Motor neuron (in vitro differentiated cells): ENCODE measurements around the gene CLCN5. TPM values are rescaled to one million over a fixed set of nuclear protein-coding genes. Genes with fewer than 3 reads are reported as not detected.

Experiments
- ATAC-seq, 8 experiments: fragments of 200-7000 bp; cut with Tn5 transposase; replicated peaks in 6 of 8; 2 replicates each; pipeline ENCODE4 v1.8.0; 2021; ENCODE audit warnings: mild to moderate bottlenecking in 8 of 8, moderate library complexity in 8 of 8
- H3K27ac ChIP-seq, 2 donors: fragments of 250-450 bp; sonication (Bioruptor Pico); 2 replicates each; pipeline ENCODE4 v1.9.0; 2021; ENCODE audit warnings: antibody characterized with exemption in 2 of 2, mild to moderate bottlenecking in 2 of 2, moderate library complexity in 1 of 2
- H3K4me1 ChIP-seq, 2 donors: fragments of 250-450 bp; sonication (Bioruptor Pico); replicated peaks in 1 of 2; 2 replicates each; pipeline ENCODE4 v1.6.1; 2021; ENCODE audit warnings: antibody characterized with exemption in 2 of 2, mild to moderate bottlenecking in 2 of 2, moderate library complexity in 1 of 2
- H3K4me3 ChIP-seq, 5 donors: fragments of 250-450 bp; sonication (Bioruptor Pico); 2 replicates each; pipeline ENCODE4 v1.9.0; 2021; ENCODE audit warnings: antibody characterized with exemption in 5 of 5, mild to moderate bottlenecking in 5 of 5, moderate library complexity in 4 of 5
- WGBS, 10 experiments: fragments of 450-650 bp; shearing (Covaris generic); methylation state at CpG; one replicate each; pipeline ENCODE4 v1.0.0; 2022; 5-methylcytosine and 5-hydroxymethylcytosine counted together
- in situ Hi-C, 9 experiments: fragments of 400-800 bp; cut with MboI; loops; one replicate each; pipeline ENCODE4 v1.15.0; 2021; ENCODE audit warnings: low sequenced_read_pairs in 9 of 9, low pct_unique_long_range_greater_than_20kb in 2 of 9; ENCODE audit not compliant: unreplicated experiment in 9 of 9
- total RNA-seq, 8 experiments: library from RNA; unstranded; fragments of 300-600 nt; gene quantifications; 2 replicates each; pipeline versions ENCODE4 v1.2.3 to v1.2.4, GENCODE V29; 2022

The CLCN5 gene
- total RNA-seq, 8 experiments from 2014 or later: 7.0 to 35.0 (median 13.9) TPM

DNA sequence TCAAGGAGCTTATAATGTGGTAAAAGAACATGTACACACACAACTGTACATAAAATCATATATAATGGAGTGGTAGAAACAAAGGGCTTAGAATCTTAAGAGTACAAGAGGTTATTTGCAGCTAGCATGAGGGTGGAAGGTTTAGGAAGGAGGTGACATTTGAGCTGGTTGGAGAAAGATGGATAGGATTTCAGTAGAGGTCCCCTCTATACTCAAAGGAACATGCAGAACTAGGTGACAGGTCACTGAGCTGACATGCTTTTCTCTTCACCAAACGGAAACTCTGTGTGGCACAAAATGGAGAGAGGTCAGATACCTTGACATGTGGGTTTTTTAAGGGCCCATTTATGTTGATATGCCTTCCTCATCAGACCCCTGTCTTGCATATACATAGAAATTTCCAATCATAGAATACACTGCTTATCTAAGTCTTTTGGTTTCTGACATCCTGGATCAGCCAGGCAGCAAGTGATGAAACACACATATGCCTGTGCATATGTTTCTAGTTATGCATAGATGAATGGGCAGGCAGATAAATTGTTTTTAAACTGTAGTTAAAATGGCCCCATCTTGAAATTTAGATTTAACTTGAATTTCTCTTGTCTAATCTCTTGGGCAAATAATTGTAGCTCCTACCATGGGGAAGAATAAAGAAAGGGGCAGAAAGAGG, 29.3 kb downstream of the CLCN5 start:
- no peak overlapping the region for H3K27ac ChIP-seq
- no peak for ATAC-seq
- in situ Hi-C loops: no loop called here
- 33% methylated on average over 1 of the region's 1 CpG; no CpG with 5 or more reads in 9 of the 10 experiments for WGBS, 10 experiments
- no peaks in the 10 kb centered on the region for H3K4me1 ChIP-seq
- no peak overlapping the region for H3K4me3 ChIP-seq

DNA sequence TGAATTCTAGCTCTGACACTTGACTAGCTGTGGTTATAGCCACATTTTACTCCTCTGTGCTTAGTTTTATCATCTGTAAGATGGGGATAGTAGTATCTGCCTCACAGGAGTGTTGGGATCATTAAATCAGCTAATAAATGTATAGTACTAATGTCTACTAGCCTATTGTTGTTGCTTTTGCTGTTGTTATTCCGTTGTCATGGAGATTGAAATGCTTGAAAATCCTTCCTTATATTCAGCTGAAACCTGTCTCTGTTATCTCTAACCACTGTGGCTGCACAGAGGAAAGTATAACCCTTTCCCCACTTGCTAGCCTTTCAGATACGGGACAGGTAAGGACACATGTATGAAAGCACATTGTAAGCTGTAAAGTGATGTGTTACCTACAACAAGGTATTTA, 33.9 kb downstream of the CLCN5 start:
- 24 to 100% (median 54%) methylated on average over 1 to 2 of the region's 2 CpGs; no CpG with 5 or more reads in 7 of the 10 experiments for WGBS, 10 experiments
- in situ Hi-C loops: no loop called here

DNA sequence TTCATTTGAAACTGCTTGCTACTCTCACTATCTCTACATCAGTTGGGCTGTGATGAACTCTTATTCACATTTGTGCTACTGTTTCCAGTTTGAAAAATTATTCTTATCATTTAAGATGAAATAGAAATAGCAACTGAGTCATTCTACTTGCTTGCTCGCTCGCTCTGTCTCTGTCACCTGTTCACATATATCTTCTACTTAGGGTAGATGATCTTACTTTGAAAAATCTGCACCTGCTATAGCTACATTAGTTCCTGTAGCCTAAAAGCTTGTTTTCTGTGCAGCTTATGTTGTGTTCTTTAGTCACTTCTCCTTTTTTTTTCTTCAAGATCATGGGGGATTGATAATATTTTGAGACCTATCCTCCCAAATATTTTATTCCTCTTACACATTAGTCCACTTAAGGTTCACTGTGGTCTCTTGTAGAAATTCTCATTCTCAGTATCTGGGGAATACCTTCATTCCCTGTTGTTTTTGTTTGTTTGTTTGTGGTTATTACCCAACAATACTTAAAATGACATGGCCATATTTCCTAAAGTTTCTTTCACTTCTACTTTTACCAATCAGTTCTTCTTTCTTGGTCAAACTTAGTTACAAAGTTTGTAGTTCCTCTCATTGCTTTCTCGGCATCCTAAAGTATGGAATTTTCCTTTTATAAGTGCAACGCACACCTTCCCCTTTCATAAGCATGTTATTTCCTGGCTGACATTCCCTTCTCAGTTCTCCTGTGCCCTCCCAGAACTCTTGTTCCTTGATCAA, 36.5 kb downstream of the CLCN5 start:
- no peak for ATAC-seq
- H3K27ac ChIP-seq: no peak overlapping the region
- H3K4me3 ChIP-seq: no peak overlapping the region
- WGBS, 10 experiments: 34 to 100% (median 86%) methylated on average over 1 to 4 of the region's 4 CpGs; no CpG with 5 or more reads in 4 of the 10 experiments
- no peaks in the 10 kb centered on the region for H3K4me1 ChIP-seq
- in situ Hi-C loops: no loop called here

More for the DNA sequence above, 33.9 kb downstream of the CLCN5 start:
- no peak for ATAC-seq
- Histone ChIP-seq H3K4me1 (no peaks in the 10 kb centered on the region), H3K27ac (no peak overlapping the region), H3K4me3 (no peak overlapping the region)

DNA sequence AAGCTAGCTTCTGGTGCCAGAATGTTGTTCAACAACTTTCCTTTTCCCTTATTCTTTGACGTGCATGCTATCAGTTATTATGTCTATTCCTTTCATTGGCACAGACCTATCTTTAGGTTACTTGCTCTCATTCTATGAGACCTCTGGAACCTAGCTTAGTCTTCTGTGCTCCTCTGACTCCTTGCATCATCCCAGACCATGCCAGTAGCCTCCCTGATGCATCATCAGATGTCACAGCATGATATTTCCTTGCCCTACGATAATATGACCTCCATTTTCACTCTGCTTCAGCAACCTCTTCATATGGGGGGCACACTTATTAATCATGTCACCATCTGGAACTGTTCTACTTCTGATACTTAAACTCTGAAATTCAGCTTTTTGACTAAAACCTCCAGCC, 37.2 kb downstream of the CLCN5 start:
- whole genome bisulfite sequencing, 10 experiments: 25 to 100% (median 81%) methylated on average over 1 to 2 of the region's 2 CpGs; no CpG with 5 or more reads in 4 of the 10 experiments
- no peaks in the 10 kb centered on the region for H3K4me1 ChIP-seq
- in situ Hi-C loops: no loop called here
- no peak for ATAC-seq
- no peak overlapping the region for H3K27ac ChIP-seq
- no peak overlapping the region for H3K4me3 ChIP-seq

DNA sequence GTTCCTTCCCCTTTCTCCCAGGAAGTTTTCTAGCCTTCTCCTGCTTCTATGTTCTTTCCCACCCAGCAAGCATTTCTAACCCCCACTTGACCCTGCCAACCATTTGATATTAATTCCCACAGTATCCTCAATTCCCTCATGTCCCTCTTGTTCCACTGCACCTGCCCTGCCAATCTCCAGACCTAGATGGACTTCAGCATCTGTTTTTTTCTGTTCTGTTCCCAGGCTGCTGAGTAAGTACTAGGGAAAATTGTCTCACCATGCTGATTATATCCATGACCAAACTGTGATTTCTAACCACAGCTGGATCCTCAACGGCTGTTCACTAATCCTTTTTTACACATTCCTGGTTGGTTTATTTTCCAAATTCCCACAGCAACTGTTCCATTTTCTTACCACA, 37.7 kb downstream of the CLCN5 start:
- 20 to 86% (median 50%) methylated on average over 1 of the region's 1 CpG; no CpG with 5 or more reads in 7 of the 10 experiments for WGBS, 10 experiments
- ATAC-seq: no peak
- H3K4me1 ChIP-seq: no peaks in the 10 kb centered on the region
- in situ Hi-C loops: no loop called here
- no peak overlapping the region for H3K4me3 ChIP-seq
- no peak overlapping the region for H3K27ac ChIP-seq

DNA sequence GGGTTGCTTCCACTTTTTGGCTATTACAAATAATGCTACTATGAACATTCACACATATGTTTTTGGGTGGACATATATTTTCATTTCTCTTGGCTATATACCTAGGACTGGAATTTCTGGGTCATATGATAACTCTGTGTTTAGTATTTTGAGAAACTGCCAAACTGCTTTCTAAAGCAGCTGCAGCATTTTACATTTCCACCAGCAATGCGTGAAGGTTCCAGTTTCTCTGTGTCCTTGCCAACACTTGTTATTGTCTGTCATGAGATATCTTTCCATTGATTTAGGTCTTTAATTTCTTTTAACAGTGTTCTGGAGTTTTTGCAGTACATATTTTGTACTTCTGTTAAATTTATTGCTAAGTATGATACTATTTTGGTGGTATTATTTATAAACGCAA, 48.3 kb downstream of the CLCN5 start:
- no peak for ATAC-seq
- Histone ChIP-seq H3K4me1 (no peaks in the 10 kb centered on the region), H3K4me3 (no peak overlapping the region), H3K27ac (no peak overlapping the region)
- in situ Hi-C loops: no loop called here
- WGBS, 10 experiments: 17 to 100% (median 83%) methylated on average over 1 to 2 of the region's 2 CpGs; no CpG with 5 or more reads in 4 of the 10 experiments

DNA sequence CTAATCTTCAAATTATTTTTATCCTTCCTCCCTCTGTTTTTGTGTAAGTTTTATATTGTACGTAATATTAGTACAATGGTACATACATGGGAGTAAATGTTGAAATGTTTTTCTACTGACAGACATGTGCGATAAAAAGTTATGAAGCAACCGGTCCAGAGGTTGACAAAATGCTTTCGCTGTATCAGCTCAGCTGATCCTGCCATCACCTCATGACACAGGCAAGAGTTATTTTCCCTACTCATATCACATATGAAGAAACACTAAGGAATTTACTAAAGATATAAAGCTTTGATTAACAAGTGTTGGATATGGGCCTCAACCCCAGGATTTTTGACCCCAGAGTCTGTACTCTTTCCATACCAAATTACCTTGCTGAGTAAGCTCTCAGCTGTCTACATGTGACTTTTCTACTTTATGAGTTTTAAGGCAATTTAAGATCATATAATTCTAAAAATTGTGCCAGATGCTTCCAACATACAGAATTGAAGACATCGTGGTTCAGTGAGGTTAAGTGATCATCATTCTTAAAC, 50.0 kb downstream of the CLCN5 start:
- Histone ChIP-seq H3K4me1 (no peaks in the 10 kb centered on the region), H3K4me3 (no peak overlapping the region), H3K27ac (no peak overlapping the region)
- 65 to 100% (median 100%) methylated on average over 1 to 5 of the region's 5 CpGs; no CpG with 5 or more reads in 3 of the 10 experiments for WGBS, 10 experiments
- ATAC-seq: no peak
- in situ Hi-C loops: no loop called here

DNA sequence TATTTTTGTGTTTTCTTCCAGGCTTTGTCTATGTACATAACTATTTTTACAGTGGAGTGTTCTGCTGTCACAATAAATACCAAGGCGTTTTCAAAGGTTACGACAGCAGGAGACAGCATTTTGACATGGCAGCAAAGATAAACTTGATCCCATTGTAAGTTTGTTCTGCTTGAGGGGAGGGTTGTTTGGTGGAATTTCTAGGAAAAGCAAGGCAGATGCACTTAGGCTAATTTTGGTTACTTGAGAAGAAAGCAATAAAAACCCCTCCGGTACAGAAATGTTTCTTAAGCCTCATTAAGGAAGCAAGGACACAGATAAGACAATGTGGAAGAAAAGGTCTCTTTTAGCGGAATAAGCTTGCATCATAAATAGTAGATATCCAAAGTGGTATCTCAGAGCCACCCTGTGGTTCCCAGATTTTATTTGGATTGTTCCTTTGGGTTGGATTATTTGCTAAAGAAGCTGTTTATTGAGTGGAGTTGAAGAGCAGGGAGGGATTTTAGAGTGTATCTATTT, 54.3 kb downstream of the CLCN5 start:
- no peak for ATAC-seq
- 55 to 100% (median 80%) methylated on average over 1 to 4 of the region's 4 CpGs; no CpG with 5 or more reads in 7 of the 10 experiments for WGBS, 10 experiments
- H3K4me3 ChIP-seq: no peak overlapping the region
- H3K27ac ChIP-seq: no peak overlapping the region
- in situ Hi-C loops: no loop called here
- peaks cover 0 to 2% of the 10 kb centered on the region in 2 donors for H3K4me1 ChIP-seq

DNA sequence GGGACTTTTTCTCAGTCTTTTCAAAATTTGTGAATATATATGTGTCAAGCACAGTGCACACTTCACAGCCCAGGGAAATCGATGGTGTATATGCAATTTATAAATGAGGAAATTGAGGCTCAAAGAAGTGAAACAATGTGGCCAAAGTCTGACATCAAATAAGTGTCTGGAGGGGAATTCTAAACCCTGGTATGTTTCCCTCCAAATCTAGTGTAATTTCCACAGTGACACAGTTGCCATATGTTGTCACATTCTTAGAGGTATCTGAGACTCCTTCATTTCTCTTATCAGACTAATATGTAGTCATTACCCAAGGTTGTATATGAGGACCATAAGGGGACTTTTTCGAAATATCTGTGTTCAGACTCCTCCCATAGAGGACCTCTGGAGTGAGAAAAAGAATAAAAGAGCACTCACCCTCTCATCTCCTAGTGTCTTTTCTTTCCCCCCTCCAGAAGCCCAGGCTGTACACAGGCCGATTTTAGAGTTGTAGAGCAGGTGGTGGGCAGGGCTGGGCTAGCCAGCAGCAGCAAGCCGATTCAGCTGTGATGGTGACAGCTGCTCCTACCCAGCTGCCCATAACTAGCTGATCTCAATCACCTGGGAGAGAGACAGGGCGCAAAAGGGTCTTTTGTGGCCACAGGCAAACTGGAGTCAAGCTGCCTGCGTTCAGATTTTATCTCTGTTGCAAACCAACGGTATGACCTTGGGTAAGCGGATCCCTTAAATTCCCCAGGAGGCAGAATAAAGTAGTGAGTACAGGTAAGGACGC, 55.1 kb downstream of the CLCN5 start:
- in situ Hi-C loops: no loop called here
- no peak overlapping the region for H3K4me3 ChIP-seq
- ATAC-seq: peak in 5 of 8 experiments; percentile 65 to 87 (median 76)
- no peak overlapping the region for H3K27ac ChIP-seq
- 17 to 100% (median 62%) methylated on average over 1 to 3 of the region's 9 CpGs; no CpG with 5 or more reads in 4 of the 10 experiments for WGBS, 10 experiments
- peaks cover 3 to 6% of the 10 kb centered on the region in 2 donors for H3K4me1 ChIP-seq

DNA sequence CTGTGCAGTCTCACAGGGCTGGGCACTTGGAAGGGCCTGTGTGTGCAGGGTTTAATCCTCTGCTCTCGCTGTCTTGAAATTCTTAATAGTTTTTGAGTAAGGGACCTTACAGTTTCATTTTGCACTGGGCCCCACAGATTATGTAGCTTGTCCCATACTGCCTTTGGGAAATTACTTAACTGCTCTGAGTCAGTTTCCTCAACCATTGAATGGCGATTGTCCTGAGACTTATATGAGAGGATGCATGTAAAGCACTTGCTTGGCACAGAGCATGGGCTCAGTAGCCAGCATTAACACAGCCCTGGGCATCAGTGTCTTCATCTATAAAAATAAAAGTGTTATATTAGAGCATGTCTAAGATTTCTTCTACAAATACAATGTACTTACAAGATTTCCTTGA, 55.8 kb downstream of the CLCN5 start:
- no peak overlapping the region for H3K27ac ChIP-seq
- WGBS, 10 experiments: 55 to 90% methylated on average over 2 of the region's 2 CpGs; no CpG with 5 or more reads in 8 of the 10 experiments
- ATAC-seq: peak in 1 of 8 experiments; percentile 10
- no peak overlapping the region for H3K4me3 ChIP-seq
- H3K4me1 ChIP-seq: peaks cover 6 to 7% of the 10 kb centered on the region in 2 donors
- in situ Hi-C loops: no loop called here

DNA sequence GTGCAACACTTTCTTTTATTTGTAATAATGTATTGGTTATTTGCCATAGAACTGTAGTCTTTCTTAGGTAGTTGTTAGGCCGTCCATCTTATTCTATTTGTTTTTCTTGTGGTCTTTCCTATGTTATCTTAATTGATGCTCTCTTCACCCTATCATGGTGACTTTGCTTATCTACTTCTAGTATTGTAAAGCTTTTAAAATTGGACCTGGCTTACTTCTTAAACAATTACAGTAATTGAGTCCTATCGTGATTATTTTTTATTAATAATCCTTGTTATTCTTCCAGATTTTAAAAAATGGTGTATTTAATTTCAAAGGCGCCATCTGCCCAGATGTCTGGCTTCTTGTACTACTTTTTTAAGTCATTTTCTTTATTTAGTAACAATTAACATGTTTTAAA, 63.7 kb downstream of the CLCN5 start:
- WGBS, 10 experiments: 37 to 100% (median 83%) methylated on average over 1 to 3 of the region's 3 CpGs; no CpG with 5 or more reads in 2 of the 10 experiments
- in situ Hi-C loops: no loop called here
- Histone ChIP-seq H3K4me3 (no peak overlapping the region), H3K27ac (no peak overlapping the region), H3K4me1 (peaks cover 6 to 8% of the 10 kb centered on the region in 2 donors)
- no peak for ATAC-seq

DNA sequence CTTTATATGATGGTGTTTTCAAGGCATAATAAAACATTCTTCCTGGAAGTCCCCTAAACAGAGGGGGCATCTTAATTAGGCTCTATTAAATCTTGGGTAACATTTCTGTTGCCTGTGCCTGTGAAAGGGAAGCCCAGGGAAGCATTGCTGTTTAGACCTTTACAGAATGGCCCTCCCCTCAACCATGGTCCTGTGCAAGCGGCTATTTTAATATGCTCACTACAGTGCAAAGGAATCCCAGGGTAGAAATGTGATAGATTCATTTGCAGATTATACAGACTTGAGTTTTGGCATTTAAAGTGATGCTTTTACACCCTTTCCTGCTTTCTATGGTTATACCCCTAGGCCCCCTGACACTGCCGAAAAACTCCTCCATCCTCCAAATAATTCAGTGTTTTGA, 65.3 kb downstream of the CLCN5 start:
- in situ Hi-C loops: no loop called here
- H3K4me3 ChIP-seq: no peak overlapping the region
- 69 to 100% (median 84%) methylated on average over 1 to 2 of the region's 2 CpGs; no CpG with 5 or more reads in 6 of the 10 experiments for WGBS, 10 experiments
- no peak for ATAC-seq
- peaks cover 0 to 6% of the 10 kb centered on the region in 2 donors for H3K4me1 ChIP-seq
- no peak overlapping the region for H3K27ac ChIP-seq
